ENCODE data around the gene SLC27A1.

SLC27A1 gene

DNA sequence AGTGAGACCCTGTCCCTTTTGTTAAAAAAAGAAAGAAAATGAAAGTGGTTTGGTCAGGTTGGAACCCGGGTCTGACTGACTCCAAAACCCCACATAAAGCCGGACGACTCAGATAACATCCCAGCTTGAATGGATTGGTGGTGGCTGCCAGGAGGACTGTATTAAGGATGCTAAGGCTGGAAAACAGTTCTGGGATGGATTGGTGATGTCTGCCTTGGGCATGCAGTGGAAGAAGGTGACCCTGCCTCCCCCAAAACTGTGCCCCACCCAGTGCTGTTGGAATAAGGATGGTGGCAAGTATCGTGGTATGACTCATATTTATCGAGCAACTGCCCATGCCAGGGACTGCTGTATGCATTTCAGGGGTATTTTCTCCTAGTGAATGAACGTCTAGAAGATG is 66.6 kb downstream of the SLC27A1 start:
- no peaks in the 10 kb centered on the region for H3K36me3 ChIP-seq (ENCODE audit: control insufficient read depth in 1 of 2, insufficient read depth in 2 of 2, low read depth in 1 of 2, low read length in 2 of 2)
- H2AFZ ChIP-seq (ENCODE audit: low read depth, low read length): no peak overlapping the region
- no peak overlapping the region for H3K4ac ChIP-seq (ENCODE audit: low read depth in 1 of 2, low read length in 2 of 2)
- H3K9me3 ChIP-seq (ENCODE audit: control insufficient read depth, low read length): peaks cover 2% of the 10 kb centered on the region
- H2BK5ac ChIP-seq (ENCODE audit: low read depth, low read length, poor library complexity, severe bottlenecking): no peak overlapping the region
- H2AK5ac ChIP-seq (ENCODE audit: low read length, severe bottlenecking): no peak overlapping the region
- no peaks in the 10 kb centered on the region for H3K79me1 ChIP-seq (replicated peaks; ENCODE audit: low read length, poor library complexity, severe bottlenecking)
- no peak overlapping the region for H2BK120ac ChIP-seq (ENCODE audit: low read depth, low read length)
- H3K9ac ChIP-seq (ENCODE audit: low read length): no peak overlapping the region
- no peak overlapping the region for H3K14ac ChIP-seq (ENCODE audit: low read length in 2 of 2)
- H3K27me3 ChIP-seq (ENCODE audit: control insufficient read depth in 1 of 2, insufficient read depth in 1 of 2, low read length in 2 of 2): peaks cover 15 to 33% of the 10 kb centered on the region in 2 experiments
- no peak overlapping the region for H4K91ac ChIP-seq (ENCODE audit: low read length)
- DNase-seq: no peak
- H2BK15ac ChIP-seq (ENCODE audit: low read depth, poor library complexity, severe bottlenecking): no peak overlapping the region
- no peak overlapping the region for H3K27ac ChIP-seq (ENCODE audit: low read length, poor library complexity, severe bottlenecking)
- peaks cover 12% of the 10 kb centered on the region for H3K4me1 ChIP-seq (ENCODE audit: control insufficient read depth, insufficient read depth, low read depth, low read length)
- H4K8ac ChIP-seq (ENCODE audit: low read length): no peak overlapping the region
- no peak overlapping the region for H2BK12ac ChIP-seq (ENCODE audit: low read length in 2 of 2)
- WGBS: 83% methylated on average over 6 of the region's 6 CpGs
- no peak overlapping the region for H3K4me3 ChIP-seq (ENCODE audit: insufficient read depth in 1 of 2, low read depth in 1 of 2, low read length in 2 of 2)
- H3K18ac ChIP-seq (ENCODE audit: low read depth in 1 of 2, low read length in 2 of 2): no peak overlapping the region
- H3K23ac ChIP-seq (ENCODE audit: low read length in 2 of 2): no peak overlapping the region
- H3K4me2 ChIP-seq (ENCODE audit: low read length, poor library complexity, severe bottlenecking): no peak overlapping the region

DNA sequence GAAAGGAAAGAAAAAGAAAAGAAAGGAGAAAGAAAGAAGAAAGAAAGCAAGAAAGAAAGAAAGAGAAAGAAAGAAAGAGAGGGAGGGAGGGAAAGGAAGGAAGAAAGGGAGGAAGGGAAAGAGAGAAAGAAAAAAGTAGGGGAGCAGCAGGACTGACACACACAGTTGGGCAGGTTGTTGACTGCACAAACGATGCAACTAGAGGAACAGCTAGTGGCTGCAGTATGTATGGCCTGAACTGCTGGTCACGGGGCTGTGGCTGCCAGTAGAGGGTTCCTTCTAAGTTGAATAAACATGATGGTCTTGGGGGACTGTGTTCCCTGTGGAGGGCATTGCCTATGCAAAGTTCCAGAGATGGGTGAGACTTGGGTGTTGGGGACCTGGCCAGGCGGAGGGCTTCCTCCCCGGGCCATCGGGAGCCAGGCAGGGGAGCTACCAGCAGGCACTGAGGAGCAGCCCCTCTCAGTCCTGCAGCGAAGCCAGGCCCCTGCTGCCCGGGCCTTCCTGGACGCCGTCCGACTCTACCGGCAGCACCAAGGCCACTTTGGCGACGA is 68.4 kb downstream of the SLC27A1 start:
- peak overlapping the region; percentile 44 for H2BK15ac ChIP-seq (ENCODE audit: low read depth, poor library complexity, severe bottlenecking)
- peak overlapping the region; percentile 73 for H3K4me2 ChIP-seq (ENCODE audit: low read length, poor library complexity, severe bottlenecking)
- peaks cover 12% of the 10 kb centered on the region for H3K4me1 ChIP-seq (ENCODE audit: control insufficient read depth, insufficient read depth, low read depth, low read length)
- no peak overlapping the region for H3K27ac ChIP-seq (ENCODE audit: low read length, poor library complexity, severe bottlenecking)
- peak overlapping the region; percentile 26 to 72 for H3K4me3 ChIP-seq (ENCODE audit: insufficient read depth in 1 of 2, low read depth in 1 of 2, low read length in 2 of 2)
- H3K79me1 ChIP-seq (replicated peaks; ENCODE audit: low read length, poor library complexity, severe bottlenecking): no peaks in the 10 kb centered on the region
- peaks cover 2% of the 10 kb centered on the region for H3K9me3 ChIP-seq (ENCODE audit: control insufficient read depth, low read length)
- 11% methylated on average over 13 of the region's 13 CpGs for WGBS
- H2AFZ ChIP-seq (ENCODE audit: low read depth, low read length): no peak overlapping the region
- H4K91ac ChIP-seq (ENCODE audit: low read length): no peak overlapping the region
- H3K36me3 ChIP-seq (ENCODE audit: control insufficient read depth in 1 of 2, insufficient read depth in 2 of 2, low read depth in 1 of 2, low read length in 2 of 2): no peaks in the 10 kb centered on the region
- DNase-seq: peak; percentile 36
- peak overlapping the region in 1 of 2 experiments; percentile 47 for H3K18ac ChIP-seq (ENCODE audit: low read depth in 1 of 2, low read length in 2 of 2)
- no peak overlapping the region for H3K4ac ChIP-seq (ENCODE audit: low read depth in 1 of 2, low read length in 2 of 2)
- H4K8ac ChIP-seq (ENCODE audit: low read length): no peak overlapping the region
- peaks cover 15 to 31% of the 10 kb centered on the region in 2 experiments for H3K27me3 ChIP-seq (ENCODE audit: control insufficient read depth in 1 of 2, insufficient read depth in 1 of 2, low read length in 2 of 2)
- H2BK5ac ChIP-seq (ENCODE audit: low read depth, low read length, poor library complexity, severe bottlenecking): no peak overlapping the region
- no peak overlapping the region for H2AK5ac ChIP-seq (ENCODE audit: low read length, severe bottlenecking)
- no peak overlapping the region for H3K23ac ChIP-seq (ENCODE audit: low read length in 2 of 2)
- H3K9ac ChIP-seq (ENCODE audit: low read length): peak overlapping the region; percentile 55
- H2BK120ac ChIP-seq (ENCODE audit: low read depth, low read length): no peak overlapping the region
- H2BK12ac ChIP-seq (ENCODE audit: low read length in 2 of 2): no peak overlapping the region
- H3K14ac ChIP-seq (ENCODE audit: low read length in 2 of 2): peak overlapping the region in 1 of 2 experiments; percentile 18

DNA sequence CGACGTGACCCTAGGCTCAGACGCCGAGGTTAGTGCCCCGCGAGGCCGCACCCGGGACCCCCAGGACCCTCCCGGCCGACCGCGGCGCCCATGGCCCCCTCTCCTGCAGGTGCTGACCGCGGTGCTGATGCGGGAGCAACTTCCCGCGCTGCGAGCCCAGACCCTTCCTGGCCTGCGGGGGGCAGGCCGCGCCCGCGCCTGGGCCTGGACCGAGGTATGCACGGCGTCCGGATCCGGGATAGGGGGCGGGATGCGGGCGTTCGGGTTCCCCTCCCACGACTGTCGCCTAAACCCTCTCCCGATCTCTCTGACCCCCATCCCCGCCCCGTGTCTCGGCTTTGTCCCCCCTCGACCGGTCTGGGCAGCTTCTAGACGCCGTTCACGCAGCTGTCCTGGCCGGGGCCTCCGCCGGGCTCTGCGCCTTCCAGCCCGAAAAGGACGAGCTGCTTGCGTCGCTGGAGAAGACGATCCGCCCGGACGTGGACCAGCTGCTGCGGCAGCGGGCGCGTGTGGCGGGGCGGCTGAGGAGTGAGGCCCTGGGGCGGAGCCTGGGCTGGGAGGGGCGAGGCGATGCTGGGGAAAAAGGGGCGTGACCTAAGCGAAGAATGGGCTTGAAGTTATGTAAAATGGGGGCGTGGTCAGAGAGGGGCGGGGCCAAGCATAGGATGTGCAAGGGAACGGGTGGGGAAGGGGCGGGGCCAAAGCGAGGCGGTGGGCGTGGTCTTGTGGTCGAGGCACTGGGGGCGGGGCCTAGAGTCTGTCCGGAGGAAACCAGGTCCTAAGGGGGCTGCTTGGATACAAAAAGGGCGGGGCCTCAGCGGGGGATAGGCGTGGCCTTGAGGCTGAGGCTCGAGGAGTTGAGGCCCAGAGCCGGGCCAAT is 69.2 kb downstream of the SLC27A1 start:
- Histone ChIP-seq H4K8ac (ENCODE audit: low read length) (peak overlapping the region; percentile 19), H3K23ac (ENCODE audit: low read length in 2 of 2) (no peak overlapping the region), H3K9ac (ENCODE audit: low read length) (peak overlapping the region; percentile 55), H3K9me3 (ENCODE audit: control insufficient read depth, low read length) (peaks cover 2% of the 10 kb centered on the region), H3K27ac (ENCODE audit: low read length, poor library complexity, severe bottlenecking) (no peak overlapping the region), H2BK12ac (ENCODE audit: low read length in 2 of 2) (no peak overlapping the region), H3K4me3 (ENCODE audit: insufficient read depth in 1 of 2, low read depth in 1 of 2, low read length in 2 of 2) (peak overlapping the region; percentile 26 to 72), H2AK5ac (ENCODE audit: low read length, severe bottlenecking) (no peak overlapping the region), H3K14ac (ENCODE audit: low read length in 2 of 2) (peak overlapping the region in 1 of 2 experiments; percentile 18), H4K91ac (ENCODE audit: low read length) (no peak overlapping the region), H3K27me3 (ENCODE audit: control insufficient read depth in 1 of 2, insufficient read depth in 1 of 2, low read length in 2 of 2) (peaks cover 15 to 29% of the 10 kb centered on the region in 2 experiments), H3K4ac (ENCODE audit: low read depth in 1 of 2, low read length in 2 of 2) (no peak overlapping the region), H2BK5ac (ENCODE audit: low read depth, low read length, poor library complexity, severe bottlenecking) (no peak overlapping the region), H3K4me2 (ENCODE audit: low read length, poor library complexity, severe bottlenecking) (peak overlapping the region; percentile 73), H3K36me3 (ENCODE audit: control insufficient read depth in 1 of 2, insufficient read depth in 2 of 2, low read depth in 1 of 2, low read length in 2 of 2) (no peaks in the 10 kb centered on the region), H3K4me1 (ENCODE audit: control insufficient read depth, insufficient read depth, low read depth, low read length) (peaks cover 12% of the 10 kb centered on the region), H3K18ac (ENCODE audit: low read depth in 1 of 2, low read length in 2 of 2) (peak overlapping the region in 1 of 2 experiments; percentile 47), H2AFZ (ENCODE audit: low read depth, low read length) (peak overlapping the region; percentile 20), H2BK120ac (ENCODE audit: low read depth, low read length) (no peak overlapping the region), H3K79me1 (replicated peaks; ENCODE audit: low read length, poor library complexity, severe bottlenecking) (no peaks in the 10 kb centered on the region), H2BK15ac (ENCODE audit: low read depth, poor library complexity, severe bottlenecking) (peak overlapping the region; percentile 44)
- under 1% methylated on average over 82 of the region's 82 CpGs for WGBS
- peak; percentile 96 for DNase-seq

DNA sequence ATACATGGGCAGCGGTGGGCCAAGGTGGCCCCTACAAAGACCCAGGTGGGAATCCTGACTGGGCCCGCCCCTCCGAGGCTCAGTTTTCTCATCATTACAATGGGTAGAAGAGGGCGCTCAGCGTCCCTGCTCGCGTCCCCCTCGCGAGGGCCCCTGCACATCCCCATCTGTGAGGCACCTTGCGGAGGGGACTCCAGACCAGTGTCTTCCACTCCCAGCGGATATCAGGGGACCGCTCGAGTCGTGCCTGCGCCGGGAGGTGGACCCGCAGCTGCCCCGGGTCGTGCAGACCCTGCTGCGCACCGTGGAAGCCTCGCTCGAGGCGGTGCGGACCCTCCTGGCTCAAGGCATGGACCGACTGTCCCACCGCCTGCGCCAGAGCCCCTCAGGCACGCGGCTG is 69.8 kb downstream of the SLC27A1 start:
- no peak overlapping the region for H2AFZ ChIP-seq (ENCODE audit: low read depth, low read length)
- no peak overlapping the region for H3K14ac ChIP-seq (ENCODE audit: low read length in 2 of 2)
- no peak overlapping the region for H4K91ac ChIP-seq (ENCODE audit: low read length)
- no peak overlapping the region for H2AK5ac ChIP-seq (ENCODE audit: low read length, severe bottlenecking)
- H3K9ac ChIP-seq (ENCODE audit: low read length): no peak overlapping the region
- H2BK12ac ChIP-seq (ENCODE audit: low read length in 2 of 2): no peak overlapping the region
- H3K4me3 ChIP-seq (ENCODE audit: insufficient read depth in 1 of 2, low read depth in 1 of 2, low read length in 2 of 2): no peak overlapping the region
- no peak overlapping the region for H2BK5ac ChIP-seq (ENCODE audit: low read depth, low read length, poor library complexity, severe bottlenecking)
- H3K9me3 ChIP-seq (ENCODE audit: control insufficient read depth, low read length): peaks cover 2% of the 10 kb centered on the region
- peaks cover 15 to 29% of the 10 kb centered on the region in 2 experiments for H3K27me3 ChIP-seq (ENCODE audit: control insufficient read depth in 1 of 2, insufficient read depth in 1 of 2, low read length in 2 of 2)
- WGBS: 84% methylated on average over 30 of the region's 30 CpGs
- no peak overlapping the region for H3K23ac ChIP-seq (ENCODE audit: low read length in 2 of 2)
- no peak for DNase-seq
- peaks cover 12% of the 10 kb centered on the region for H3K4me1 ChIP-seq (ENCODE audit: control insufficient read depth, insufficient read depth, low read depth, low read length)
- H4K8ac ChIP-seq (ENCODE audit: low read length): peak overlapping the region; percentile 51
- H3K27ac ChIP-seq (ENCODE audit: low read length, poor library complexity, severe bottlenecking): no peak overlapping the region
- H2BK15ac ChIP-seq (ENCODE audit: low read depth, poor library complexity, severe bottlenecking): peak overlapping the region; percentile 61
- no peak overlapping the region for H3K4me2 ChIP-seq (ENCODE audit: low read length, poor library complexity, severe bottlenecking)
- H3K4ac ChIP-seq (ENCODE audit: low read depth in 1 of 2, low read length in 2 of 2): no peak overlapping the region
- H3K18ac ChIP-seq (ENCODE audit: low read depth in 1 of 2, low read length in 2 of 2): no peak overlapping the region
- no peak overlapping the region for H2BK120ac ChIP-seq (ENCODE audit: low read depth, low read length)
- H3K79me1 ChIP-seq (replicated peaks; ENCODE audit: low read length, poor library complexity, severe bottlenecking): no peaks in the 10 kb centered on the region
- H3K36me3 ChIP-seq (ENCODE audit: control insufficient read depth in 1 of 2, insufficient read depth in 2 of 2, low read depth in 1 of 2, low read length in 2 of 2): no peaks in the 10 kb centered on the region
